Ammon's horn (tissue), 1 donor: Measurements from ENCODE around the gene PRKD3.

ENCODE experiments used
- DNase-seq: peaks from one replicate; pipeline ENCODE4 v3.0.0-alpha.2; 2016; ENCODE audit warnings: low spot score

The PRKD3 gene

DNA sequence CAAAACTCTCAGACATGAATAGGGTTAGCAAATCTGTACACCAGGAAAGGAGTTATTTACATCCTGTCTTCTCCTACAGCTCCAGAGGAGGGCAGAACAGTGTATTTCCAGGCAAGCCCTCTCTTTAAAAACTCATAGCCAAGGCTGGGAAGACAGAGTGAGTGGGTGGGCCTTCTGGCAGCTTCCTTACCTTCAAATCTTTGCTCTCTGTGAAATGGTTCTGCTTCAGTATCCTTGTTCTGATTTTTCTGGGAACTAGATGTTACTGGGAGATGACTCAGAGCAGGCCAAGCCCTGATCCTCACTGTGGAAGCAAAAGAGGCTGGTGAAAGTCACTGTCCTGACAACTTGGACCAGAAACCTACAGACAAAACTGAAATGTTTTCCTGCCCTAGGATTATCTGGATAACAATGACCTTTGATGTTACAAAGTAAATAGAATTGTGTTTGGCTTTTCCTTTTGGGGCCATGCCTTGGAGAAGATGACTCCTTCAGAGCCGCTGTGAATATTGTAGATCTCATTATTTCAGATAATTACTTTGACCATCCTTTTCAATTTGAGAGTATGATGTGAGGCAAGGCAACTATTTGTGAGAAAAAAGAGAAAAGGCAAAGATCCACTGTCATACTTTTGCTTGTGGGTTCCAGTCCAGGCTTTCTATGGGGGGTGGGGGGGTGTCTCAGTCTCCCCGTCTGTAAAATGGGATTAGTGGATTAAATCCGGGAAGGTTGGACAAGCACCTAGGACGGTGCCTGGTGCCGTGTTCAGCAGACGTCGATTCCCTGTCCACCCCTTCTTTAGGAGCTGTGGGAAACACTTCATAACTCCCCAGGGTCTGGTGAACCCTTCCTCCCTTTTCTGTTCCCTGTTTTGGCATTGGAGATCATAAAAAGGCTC, 19.2 kb upstream of the PRKD3 start:
- DNase-seq: no peak

DNA sequence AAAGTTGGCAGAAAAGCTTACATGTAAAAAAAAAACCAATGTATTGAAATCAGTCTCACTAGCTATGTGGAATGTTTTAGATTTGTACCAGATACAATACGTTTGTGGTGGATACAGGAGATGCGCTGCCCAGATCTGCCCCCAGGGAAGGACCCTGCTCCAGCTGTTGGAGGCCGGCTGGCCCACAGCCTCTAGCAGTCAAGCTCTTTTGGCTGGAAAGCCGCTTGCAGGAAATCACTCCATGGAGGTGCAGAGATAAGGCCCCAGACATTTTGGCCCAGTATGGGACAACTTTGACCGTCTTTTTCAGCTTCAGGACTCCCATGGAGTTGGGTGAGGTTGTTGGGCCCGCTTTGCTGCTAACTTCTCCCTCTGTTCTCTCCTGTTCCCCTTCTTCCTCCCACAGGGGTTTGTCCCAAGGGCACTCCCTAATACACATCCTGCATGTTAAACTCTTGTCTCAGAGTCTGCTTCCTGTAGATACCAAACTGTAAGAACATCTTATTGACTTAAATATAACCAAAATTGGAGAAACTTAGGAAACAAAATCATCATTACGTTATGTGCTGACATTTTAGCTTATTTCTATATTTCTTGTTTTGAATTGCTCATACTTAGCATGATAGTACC, 18.1 kb upstream of the PRKD3 start:
- no peak for DNase-seq

DNA sequence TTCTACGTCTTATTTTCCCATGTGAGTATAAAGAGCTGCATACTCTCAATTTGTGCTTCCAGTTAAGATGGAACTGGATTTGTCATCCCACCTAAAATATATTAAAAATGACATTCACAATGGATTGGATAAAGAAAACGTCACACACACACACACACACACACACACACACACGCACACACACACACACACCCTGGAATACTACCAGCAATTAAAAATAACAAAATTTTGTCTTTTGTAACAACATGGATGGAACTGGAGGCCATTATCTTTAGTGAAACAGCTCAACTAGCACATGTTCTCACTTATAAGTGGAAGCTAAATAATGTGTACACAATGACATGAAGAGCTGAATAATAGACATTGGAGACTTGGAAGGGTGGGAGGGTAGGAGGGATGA, 16.0 kb upstream of the PRKD3 start:
- no peak for DNase-seq

DNA sequence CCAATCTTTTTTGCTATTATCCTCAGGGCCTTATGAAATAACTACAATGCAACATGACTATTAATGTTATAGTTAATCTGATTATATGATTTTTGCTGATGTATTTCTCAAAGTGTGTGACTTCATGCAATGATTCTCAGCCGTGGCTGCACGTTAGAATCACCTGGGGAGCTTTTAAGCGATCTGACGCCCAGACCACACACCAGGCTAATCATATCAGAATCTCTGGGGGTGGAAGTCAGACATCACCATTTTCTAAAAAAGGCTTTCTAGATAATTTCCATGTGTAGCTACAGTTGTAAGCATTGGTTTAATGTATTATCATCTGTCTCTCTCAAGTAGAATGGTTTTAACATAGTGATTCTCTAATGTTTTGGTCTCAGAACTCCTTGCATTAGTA, 14.3 kb upstream of the PRKD3 start:
- DNase-seq: no peak

DNA sequence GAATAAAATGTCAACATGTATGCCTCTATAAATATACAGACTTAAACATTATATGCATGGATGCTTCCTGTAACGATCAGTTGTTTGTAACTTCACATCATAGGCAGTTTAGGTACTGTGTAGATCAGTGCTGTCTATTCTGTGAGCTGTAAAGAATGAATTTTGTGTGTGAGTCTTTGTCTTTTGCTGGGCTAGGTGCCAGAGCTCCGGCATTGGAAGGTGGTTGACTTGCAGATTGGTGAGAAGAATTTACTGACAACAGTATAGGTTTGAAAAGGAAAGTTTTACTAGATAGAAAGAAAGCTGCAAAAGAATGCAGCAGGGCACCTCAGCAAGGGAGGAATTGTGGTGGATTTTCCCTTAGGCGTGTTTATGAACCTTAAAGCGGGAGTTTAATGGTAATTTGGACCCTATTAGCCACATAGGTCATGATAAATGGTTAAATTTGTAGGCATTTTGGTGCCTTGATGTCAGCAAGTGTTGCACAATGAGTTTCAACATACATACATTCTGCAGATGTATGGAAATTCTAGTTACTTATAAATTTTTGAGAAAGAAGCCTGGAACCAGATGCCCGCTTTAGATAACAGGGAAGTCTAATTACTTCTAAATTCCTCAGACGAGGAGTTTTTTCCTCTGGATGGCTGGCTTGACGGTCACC, 13.1 kb upstream of the PRKD3 start:
- no peak for DNase-seq

DNA sequence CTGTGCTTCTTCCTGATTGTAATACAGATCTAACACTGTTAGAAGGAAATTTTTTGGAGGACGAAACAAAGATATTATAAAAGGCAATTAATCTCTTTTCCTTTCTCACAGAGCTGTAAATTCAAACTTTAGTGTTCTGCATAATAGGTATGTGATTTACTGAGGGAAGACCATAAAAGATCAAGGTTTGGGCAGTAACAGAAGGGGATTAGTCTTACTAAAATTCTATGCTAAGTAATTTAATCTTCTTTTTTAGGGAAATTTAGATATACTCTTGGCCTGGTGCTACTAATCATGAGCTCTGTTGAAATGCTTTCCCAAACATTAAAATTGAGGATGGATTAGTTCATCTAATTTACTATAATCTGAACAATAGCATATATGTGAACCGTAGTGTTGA, 11.0 kb upstream of the PRKD3 start:
- DNase-seq: no peak

DNA sequence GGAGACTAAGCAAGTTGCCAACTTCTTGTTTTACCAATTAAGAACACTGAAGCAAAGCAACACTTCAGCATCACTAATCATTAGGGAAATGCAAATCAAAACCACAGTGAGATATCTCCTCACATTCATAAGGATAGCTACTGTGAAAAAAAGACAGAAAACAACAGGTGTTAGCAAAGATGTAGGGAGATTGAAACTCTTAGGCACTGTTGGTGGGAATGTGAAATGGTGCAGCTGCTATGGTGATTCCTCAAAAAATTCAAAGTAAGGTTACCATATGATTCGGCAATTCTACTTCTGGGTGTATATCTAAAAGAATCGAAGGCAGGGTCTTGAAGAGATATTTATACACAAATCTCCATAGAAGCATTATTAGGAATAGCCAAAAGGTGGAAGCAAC, 8.6 kb upstream of the PRKD3 start:
- DNase-seq: no peak

DNA sequence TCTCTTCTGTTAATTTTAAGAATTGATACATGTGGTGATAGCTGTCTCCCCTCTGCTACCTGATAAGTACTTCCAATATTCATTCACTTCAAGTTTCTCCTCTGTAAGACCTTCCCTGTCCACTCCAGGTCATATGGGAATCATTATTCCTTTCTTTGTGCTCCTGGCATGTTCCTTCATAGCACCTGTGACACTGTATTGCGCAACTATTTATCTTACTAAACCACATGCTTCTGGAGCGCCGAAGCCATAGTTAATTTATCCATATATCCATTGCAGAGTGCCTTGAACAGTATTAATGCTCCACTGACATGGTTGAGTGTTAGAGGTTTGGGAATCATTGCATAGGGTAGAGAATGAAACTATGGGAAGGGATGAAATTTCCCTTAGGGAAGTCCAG, 7.9 kb upstream of the PRKD3 start:
- no peak for DNase-seq

DNA sequence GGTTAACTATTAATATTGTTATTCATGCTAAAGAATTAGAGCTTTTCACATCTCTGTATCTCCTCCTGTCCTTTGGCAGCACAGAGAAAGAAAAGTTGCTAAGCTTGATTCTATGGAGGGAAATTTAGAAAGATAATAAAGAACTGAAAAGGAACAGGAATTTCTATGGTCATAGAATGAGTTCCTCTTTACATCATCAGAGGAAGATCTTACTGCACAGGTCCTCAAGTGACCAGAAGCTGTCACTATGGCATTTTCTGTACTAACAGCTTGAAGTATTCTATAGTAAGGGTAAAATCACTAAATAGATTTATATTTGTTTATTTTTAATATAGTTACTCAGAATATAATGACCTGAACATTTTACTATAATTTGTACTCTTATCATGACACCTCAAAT, 6.0 kb upstream of the PRKD3 start:
- DNase-seq: no peak

DNA sequence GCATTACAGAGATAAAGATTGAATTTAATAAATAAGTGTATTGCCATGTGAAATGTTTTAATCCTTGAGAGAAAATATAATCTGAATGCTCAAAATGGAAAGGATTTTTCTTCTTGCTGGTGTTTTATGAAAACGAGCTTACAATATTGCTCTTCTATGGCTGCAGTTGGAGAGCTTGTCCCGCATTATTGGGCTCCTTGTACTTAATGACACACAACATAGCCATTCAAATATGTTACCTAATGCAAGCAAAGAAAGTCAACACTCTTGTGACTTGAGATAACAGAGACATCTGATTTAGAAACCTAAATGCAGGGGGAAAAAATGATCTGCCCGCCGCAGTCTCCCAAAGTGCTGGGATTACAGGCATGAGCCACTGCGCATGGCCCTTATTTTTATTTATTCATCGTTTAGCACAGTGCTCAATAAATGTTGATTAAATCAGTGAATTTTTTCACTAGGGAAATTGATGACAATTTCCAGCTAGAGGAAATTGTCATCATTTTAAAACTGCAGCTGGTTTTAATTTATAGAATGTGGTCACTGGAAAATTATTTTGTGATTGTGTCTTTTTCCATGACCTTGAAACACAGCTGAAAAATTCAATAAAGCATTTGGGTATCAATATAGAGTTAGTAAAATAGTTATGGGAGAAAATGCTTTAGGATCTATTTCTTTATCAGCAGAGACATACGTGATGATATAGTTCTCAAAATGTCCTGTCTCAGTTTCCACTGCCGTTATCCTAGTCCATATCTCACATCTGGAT, 2.4 kb upstream of the PRKD3 start:
- no peak for DNase-seq

DNA sequence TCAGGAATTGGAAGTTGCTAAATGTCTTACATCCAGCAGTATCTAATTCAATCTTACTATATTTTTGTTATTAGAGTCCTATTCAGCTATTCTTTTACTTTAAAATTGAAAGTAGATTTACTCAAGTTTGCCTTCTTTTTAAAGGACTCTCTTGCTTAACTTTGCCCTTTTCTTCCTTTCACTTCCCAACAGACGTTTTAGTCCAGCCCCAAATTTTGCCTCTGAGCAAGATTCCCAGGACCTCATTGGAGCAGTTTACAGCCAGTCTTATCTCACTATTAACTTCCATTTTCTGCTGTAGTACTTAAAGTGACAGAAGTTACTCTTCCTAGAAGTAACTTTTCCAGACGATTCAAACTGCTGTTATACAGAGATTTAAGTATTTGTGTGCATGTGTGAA, 1.7 kb upstream of the PRKD3 start:
- peak; percentile 63 for DNase-seq

DNA sequence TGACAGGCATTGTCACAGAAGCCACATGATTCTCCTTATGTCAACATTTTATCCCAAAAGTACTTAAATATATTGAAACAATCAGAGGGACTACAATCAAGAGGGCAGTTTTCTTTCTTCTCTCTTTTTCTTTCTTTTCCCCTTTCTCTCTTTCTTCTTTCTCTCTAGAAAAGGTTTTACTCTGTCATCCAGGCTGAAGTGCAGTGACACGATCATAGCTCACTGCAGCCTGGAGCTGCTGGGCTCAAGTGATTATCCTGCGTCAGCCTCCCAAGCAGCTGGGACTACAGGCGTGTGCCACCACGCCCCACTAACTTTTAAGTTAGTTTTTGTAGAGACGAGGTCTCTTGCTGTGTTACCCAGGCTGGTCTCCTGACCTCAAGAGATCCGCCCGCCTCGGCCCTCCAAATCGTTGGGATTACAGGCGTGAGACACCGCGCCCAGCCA, 1.0 kb upstream of the PRKD3 start:
- no peak for DNase-seq

DNA sequence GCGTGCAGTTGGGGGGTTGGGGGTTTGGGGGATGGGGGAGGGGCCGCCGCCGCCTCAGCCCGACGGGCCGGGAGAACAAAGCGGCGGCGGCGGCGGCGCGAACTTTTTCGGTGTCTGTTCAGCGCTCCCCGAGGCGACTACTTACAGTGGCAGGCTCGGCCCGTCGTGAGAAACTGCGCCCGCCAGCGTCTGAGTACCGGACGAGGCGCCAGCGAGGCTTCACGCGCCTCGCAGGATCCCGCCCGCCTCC, 172 bp downstream of the PRKD3 start:
- peak; percentile 81 for DNase-seq

DNA sequence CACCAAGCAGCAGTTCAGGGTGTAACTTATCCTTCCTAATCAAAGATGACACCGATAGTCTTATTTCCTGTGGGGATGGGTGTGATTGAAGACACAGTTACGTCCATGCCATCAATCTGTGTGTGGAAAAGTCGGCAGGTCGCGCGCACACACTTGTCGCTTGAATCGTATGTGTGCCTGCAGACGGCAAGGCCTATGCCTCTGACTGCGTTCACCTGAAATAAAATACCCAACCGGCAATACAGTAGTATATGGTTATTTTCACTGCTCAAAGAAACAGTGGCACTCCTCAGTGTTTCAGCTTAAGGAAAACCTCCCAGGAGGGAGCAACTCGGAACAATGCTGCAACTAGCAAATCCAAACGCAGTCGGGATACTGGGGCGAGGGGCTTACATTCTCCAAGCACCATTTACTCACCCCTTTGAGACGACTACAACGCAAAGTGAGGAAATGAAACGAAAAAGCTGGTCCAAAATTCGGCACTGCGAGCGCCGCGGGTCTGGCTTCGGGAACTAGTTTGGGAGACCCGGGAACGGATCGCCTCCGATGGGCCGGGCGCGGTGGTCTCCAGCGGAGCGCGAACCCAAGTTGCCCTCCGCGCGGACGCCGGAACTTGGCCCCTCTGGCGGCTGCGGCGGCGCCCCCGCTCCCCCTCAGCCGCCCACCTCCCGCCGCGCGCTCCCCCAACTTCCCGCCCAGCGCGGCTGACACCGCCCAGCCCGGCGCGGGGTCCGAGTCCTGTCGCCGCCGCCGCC, 675 bp downstream of the PRKD3 start:
- peak; percentile 40 for DNase-seq

DNA sequence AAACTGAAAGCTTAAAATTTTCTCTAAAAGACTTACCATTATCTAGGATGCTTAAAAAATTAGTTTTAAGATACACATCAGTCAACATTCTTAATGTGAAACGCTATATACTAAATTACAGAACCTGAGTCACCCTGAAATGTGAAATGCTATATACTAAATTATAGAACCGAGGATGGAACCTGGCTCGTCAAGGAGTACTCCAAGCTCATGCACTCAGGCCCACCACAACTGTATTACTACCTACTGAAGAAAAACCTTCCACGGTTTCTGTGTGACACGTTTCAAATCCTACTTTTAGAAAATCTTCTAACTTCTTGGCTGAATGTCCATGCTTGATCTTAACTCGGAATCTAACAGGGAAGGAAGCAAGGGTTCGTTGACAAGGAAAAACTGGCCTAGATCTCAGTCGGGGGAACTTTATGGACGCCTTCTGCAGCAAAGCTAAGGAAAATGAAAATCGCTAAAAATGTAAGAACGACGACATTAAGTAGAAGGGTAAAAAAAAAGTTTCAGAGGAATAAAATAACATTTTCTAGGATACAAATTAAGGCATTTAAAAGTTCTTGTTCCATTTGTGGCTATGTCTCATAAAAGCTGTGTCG, 1.4 kb downstream of the PRKD3 start:
- DNase-seq: peak; percentile 9

DNA sequence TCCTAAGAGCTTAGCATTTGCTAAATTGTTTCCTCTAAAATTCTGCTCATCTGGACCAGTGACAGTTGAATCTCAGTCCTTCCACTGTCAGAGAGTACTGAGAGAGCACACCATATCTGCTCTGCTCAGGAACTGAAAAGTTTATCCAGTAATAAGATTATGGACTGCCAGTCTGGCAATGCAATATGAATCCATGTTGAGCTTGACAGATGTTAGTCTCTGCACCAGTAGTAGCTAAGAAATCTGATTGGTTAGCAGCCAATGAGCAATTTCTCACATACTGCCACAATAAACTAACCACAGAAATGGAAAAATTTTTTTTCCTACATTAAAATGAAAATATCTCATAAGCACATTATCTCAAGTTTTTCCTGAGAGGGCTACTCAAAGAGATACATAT, 2.3 kb downstream of the PRKD3 start:
- DNase-seq: no peak

DNA sequence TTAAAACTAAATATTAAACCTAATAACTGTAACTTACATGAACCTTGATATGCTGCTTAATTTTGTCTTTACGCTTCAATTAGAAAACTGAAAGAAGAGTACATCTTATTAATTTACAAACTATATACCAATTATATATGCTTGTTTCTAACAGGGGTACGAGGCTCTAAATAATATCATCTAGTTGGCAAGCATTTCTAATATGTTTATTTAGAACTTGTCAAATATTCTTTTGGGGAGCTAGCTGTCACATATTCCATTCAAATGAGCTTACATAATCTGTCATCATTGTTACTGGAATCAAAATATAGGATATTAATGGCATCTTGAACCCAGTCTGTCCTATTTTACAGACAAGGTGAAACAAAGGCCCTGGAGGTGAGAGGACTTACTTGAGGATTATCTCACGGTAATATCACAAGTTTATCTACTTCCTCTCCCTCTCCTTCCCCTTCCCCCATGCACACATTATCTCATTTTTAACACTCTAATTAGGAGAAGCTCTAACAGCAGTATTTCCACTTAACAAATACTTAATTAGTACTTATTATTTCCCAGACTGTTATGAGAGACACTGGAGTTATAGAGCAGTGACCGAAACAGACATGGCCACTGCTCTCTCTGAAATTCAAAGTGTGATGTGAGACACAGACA, 3.5 kb downstream of the PRKD3 start:
- no peak for DNase-seq

DNA sequence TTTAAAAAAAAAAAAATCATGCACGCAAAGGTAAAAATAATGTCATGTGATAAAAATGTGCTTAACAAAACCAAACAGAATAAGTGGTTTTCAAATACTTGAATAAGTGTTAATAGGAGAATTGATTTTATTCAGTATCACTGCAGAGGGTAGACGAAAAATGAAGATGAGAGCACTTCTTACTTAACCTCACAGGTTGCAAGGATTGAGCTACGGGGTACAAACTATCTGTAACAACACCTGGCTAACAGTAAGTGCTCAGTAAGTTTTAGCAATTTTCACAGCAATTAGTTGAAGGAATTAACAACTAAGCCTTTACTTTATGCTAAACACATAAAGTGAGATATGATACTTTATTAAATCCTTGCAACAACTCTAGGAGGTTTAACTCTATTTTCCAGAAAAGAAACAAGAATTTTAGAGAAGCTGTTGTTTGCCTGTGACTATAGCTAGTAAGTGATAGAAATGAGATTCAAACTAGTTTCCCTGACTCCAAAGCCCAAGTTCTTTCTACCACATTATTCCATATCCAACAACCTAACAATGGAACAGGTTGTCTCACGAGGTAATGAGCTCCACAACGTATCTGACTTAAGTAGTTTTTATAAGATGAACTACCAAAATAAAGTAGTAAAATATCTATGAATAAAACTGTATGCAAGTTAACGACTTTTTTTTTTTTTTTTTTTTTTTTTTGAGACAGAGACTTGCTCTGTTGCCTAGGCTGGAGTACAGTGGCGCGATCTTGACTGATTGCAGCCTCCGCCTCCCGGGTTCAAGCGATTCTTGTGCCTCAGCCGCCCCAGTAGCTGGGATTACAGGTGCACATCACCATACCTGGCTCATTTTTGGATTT, 4.7 kb downstream of the PRKD3 start:
- no peak for DNase-seq

DNA sequence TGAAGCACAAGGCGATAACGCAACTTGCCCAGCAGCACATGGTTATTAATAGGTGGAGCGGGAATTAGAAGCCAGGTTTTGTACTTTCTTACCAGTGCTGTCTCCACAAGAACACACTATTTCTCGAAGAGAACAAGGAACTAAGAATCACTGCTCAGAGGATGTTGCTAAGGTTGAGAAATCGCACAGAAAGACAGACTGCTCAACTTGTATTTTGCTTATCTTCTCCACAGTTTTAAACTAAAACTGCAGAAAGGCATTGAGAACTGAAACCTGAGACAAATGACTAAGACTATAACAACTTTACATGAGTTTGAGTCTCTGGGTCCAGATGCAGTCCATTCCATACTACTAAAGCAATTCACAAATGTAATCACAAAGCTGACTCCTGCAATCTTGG, 6.2 kb downstream of the PRKD3 start:
- DNase-seq: peak; percentile 36

DNA sequence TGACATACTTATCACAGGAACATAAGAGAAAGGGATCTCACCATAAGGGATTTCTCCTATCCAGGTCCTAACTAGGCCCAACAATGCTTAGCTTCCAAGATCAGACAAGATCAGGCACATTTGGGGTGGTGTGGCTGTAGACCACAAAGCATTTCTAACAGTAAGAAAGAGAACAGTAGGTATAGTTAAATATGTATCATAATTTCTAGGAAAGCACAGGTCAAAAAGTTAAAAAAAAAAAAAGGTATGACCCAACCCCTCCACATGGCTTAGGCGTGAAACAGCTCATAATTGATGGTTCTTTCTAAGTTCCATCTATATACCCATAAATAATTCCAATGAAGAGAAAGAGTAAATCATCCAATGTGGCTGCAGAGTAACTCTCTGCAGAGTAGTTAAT, 6.9 kb downstream of the PRKD3 start:
- no peak for DNase-seq
